Neuronal stem cell (in vitro differentiated cells): ENCODE results near the gene PPAN.

Source experiments
- DNase-seq: peaks from one replicate; pipeline ENCODE4 v3.0.0-alpha.2; 2013; ENCODE audit warnings: low spot score
- H2AFZ ChIP-seq: one replicate; pipeline ENCODE4 v1.6.1; 2013; ENCODE audit warnings: mild to moderate bottlenecking, low read length, inconsistent platforms
- H2AK5ac ChIP-seq: 2 replicates; pipeline ENCODE4 v1.6.1; 2013; ENCODE audit warnings: low read depth, mild to moderate bottlenecking, inconsistent platforms, low read length, moderate library complexity, mixed read lengths
- H2BK120ac ChIP-seq: 2 replicates; pipeline ENCODE4 v1.6.1; 2013; ENCODE audit warnings: low read depth, mild to moderate bottlenecking, inconsistent platforms, low read length, moderate library complexity, mixed read lengths
- H2BK12ac ChIP-seq: one replicate; pipeline ENCODE4 v1.6.1; 2013; ENCODE audit warnings: low read length, inconsistent platforms
- H2BK15ac ChIP-seq: 2 replicates; pipeline ENCODE4 v1.6.1; 2013; ENCODE audit warnings: mild to moderate bottlenecking, low read length, inconsistent platforms, mixed read lengths
- H2BK5ac ChIP-seq: one replicate; pipeline ENCODE4 v1.6.1; 2013; ENCODE audit warnings: inconsistent platforms, mild to moderate bottlenecking, low read length, moderate library complexity
- H3K14ac ChIP-seq: one replicate; pipeline ENCODE4 v1.6.1; 2013; ENCODE audit warnings: low read length, inconsistent platforms
- H3K18ac ChIP-seq: 2 replicates; pipeline ENCODE4 v1.6.1; 2013; ENCODE audit warnings: low read length, inconsistent platforms
- H3K23ac ChIP-seq: 2 replicates; pipeline ENCODE4 v1.6.1; 2013; ENCODE audit warnings: low read depth, mild to moderate bottlenecking, mixed read lengths, low read length, inconsistent platforms; ENCODE audit not compliant: poor library complexity
- H3K27ac ChIP-seq: replicated peaks from 3 replicates; pipeline ENCODE4 v1.5.1; 2013; ENCODE audit warnings: low read length, inconsistent platforms
- H3K27me3 ChIP-seq, 3 experiments: 2 replicates each; pipeline ENCODE4 v1.6.1; 2013; ENCODE audit warnings: low read length in 3 of 3, mild to moderate bottlenecking in 2 of 3, inconsistent platforms in 1 of 3, low read depth in 1 of 3, mixed read lengths in 1 of 3, moderate library complexity in 1 of 3; ENCODE audit not compliant: control insufficient read depth in 3 of 3, insufficient read depth in 3 of 3
- H3K36me3 ChIP-seq, 2 donors: replicated peaks in 1 of 2; 2 replicates each; pipeline ENCODE4 v1.6.1; 2013; ENCODE audit warnings: low read length in 2 of 2; ENCODE audit not compliant: control insufficient read depth in 2 of 2, insufficient read depth in 2 of 2
- H3K4ac ChIP-seq: 2 replicates; pipeline ENCODE4 v1.6.1; 2013; ENCODE audit warnings: inconsistent platforms, mild to moderate bottlenecking, low read length, moderate library complexity
- H3K4me1 ChIP-seq, 2 donors: 1 replicate in 1 of 2; 2 replicates in 1 of 2; pipeline ENCODE4 v1.6.1; 2013; ENCODE audit warnings: low read length in 2 of 2, low read depth in 1 of 2; ENCODE audit not compliant: control insufficient read depth in 2 of 2, insufficient read depth in 1 of 2
- H3K4me2 ChIP-seq: one replicate; pipeline ENCODE4 v1.6.1; 2013; ENCODE audit warnings: mild to moderate bottlenecking, low read length, inconsistent platforms; ENCODE audit not compliant: insufficient read depth, poor library complexity, severe bottlenecking
- H3K4me3 ChIP-seq, 2 donors: 2 replicates each; pipeline ENCODE4 v1.5.1; 2013; ENCODE audit warnings: low read length in 2 of 2, mild to moderate bottlenecking in 2 of 2, inconsistent platforms in 1 of 2, moderate library complexity in 1 of 2
- H3K79me1 ChIP-seq: one replicate; pipeline ENCODE4 v1.6.1; 2013; ENCODE audit warnings: low read depth, mild to moderate bottlenecking, inconsistent platforms, low read length, moderate library complexity
- H3K9ac ChIP-seq: one replicate; pipeline ENCODE4 v1.6.1; 2013; ENCODE audit warnings: mild to moderate bottlenecking, low read depth, low read length, inconsistent platforms; ENCODE audit not compliant: poor library complexity
- H3K9me3 ChIP-seq, 2 donors: replicated peaks in 1 of 2; 2 replicates each; pipeline versions ENCODE3 to v1.6.1; 2013; ENCODE audit warnings: low read length in 2 of 2, mild to moderate bottlenecking in 2 of 2, inconsistent platforms in 1 of 2, low read depth in 1 of 2, mixed read lengths in 1 of 2, moderate library complexity in 1 of 2; ENCODE audit not compliant: control insufficient read depth in 2 of 2, insufficient read depth in 1 of 2
- H4K8ac ChIP-seq: one replicate; pipeline ENCODE4 v1.6.1; 2013; ENCODE audit warnings: low read depth, mild to moderate bottlenecking, inconsistent platforms, low read length, moderate library complexity
- H4K91ac ChIP-seq: one replicate; pipeline ENCODE4 v1.6.1; 2013; ENCODE audit warnings: low read length, low read depth, mild to moderate bottlenecking, inconsistent platforms; ENCODE audit not compliant: poor library complexity
- WGBS, 2 donors: extraction: QIAGEN DNeasy Blood & Tissue Kit; methylation state at CpG; one replicate each; pipeline ENCODE4 v1.1.7; 2013; ENCODE audit warnings: missing lambda C conversion rate in 2 of 2, mixed read lengths in 1 of 2; ENCODE audit not compliant: insufficient read length in 2 of 2, insufficient replicate concordance in 1 of 2; ENCODE audit errors: extremely low coverage in 2 of 2; 5-methylcytosine and 5-hydroxymethylcytosine counted together

The PPAN gene

DNA sequence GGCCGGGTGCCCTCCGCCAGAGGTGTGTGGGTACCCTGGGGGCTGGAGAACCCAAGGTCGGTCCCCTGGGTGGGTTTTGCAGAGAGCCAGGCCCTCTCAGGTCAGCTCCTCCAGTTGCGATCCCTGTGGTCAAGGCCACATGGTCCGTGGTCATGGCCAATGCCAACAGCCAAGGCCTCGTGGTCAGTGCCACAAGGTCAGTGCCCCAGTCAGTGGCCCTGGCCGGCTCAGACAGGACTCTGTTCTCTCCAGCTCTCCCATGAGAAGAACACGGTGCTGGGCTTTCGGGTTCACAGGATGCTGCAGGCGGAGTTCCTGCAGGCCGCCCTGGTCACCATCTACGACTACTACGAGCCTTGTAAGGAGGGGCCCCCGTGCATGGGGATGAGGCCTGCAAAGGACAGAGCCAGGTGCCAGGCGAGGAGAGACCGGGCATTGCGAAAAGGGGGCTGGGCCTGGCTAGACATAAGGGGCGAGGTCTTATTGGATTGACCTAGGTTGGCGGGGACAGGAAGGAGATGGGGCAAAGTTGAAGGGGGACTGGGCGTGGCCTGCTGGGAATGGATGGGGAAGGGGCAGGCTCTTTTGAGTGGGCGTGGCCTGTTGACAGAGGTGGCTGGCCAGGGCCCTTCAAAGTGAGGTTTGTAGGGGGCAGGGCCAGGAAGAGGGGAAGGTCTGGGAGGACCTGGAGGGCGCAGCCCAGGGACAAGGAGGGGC lies 35.3 kb upstream of the PPAN start:
- H3K4me3 ChIP-seq = no peak overlapping the region
- WGBS, 2 donors = no CpG with 5 or more reads among the region's 22 CpGs
- no peak for DNase-seq

GRCh38 chr19:10074153-10074552 lies 32.0 kb upstream of the PPAN start:
- Histone ChIP-seq H2BK15ac (no peak overlapping the region), H3K4me3 (no peak overlapping the region), H4K91ac (no peak overlapping the region), H2AK5ac (no peak overlapping the region), H3K4me2 (no peak overlapping the region), H3K79me1 (peaks cover 2% of the 10 kb centered on the region), H2BK5ac (no peak overlapping the region), H2BK120ac (no peak overlapping the region), H3K14ac (no peak overlapping the region), H4K8ac (no peak overlapping the region), H3K9me3 (peaks cover 0 to 3% of the 10 kb centered on the region in 2 donors), H3K4ac (no peak overlapping the region), H3K18ac (no peak overlapping the region), H3K36me3 (no peaks in the 10 kb centered on the region), H2AFZ (no peak overlapping the region), H3K4me1 (peaks cover 0 to 2% of the 10 kb centered on the region in 2 donors), H2BK12ac (no peak overlapping the region), H3K23ac (no peak overlapping the region), H3K9ac (no peak overlapping the region), H3K27me3 (peaks cover 0 to 5% (median 0%) of the 10 kb centered on the region in 3 experiments), H3K27ac (no peak overlapping the region)
- DNase-seq = no peak
- WGBS, 2 donors = no CpG with 5 or more reads among the region's 2 CpGs

More for the DNA sequence above, 35.3 kb upstream of the PPAN start:
- Histone ChIP-seq H2AFZ (peak overlapping the region; percentile 17), H2BK5ac (no peak overlapping the region), H3K27ac (no peak overlapping the region), H3K36me3 (no peaks in the 10 kb centered on the region), H3K4ac (no peak overlapping the region), H4K8ac (no peak overlapping the region), H2AK5ac (peak overlapping the region; percentile 37), H3K18ac (peak overlapping the region; percentile 48), H2BK120ac (no peak overlapping the region), H2BK12ac (no peak overlapping the region), H2BK15ac (no peak overlapping the region), H3K9ac (no peak overlapping the region), H3K23ac (peak overlapping the region; percentile 43), H3K14ac (peak overlapping the region; percentile 38), H4K91ac (no peak overlapping the region), H3K4me2 (no peak overlapping the region), H3K79me1 (peaks cover 2% of the 10 kb centered on the region), H3K9me3 (peaks cover 0 to 3% of the 10 kb centered on the region in 2 donors), H3K27me3 (peaks cover 0 to 5% (median 1%) of the 10 kb centered on the region in 3 experiments), H3K4me1 (peaks cover 0 to 2% of the 10 kb centered on the region in 2 donors)

DNA sequence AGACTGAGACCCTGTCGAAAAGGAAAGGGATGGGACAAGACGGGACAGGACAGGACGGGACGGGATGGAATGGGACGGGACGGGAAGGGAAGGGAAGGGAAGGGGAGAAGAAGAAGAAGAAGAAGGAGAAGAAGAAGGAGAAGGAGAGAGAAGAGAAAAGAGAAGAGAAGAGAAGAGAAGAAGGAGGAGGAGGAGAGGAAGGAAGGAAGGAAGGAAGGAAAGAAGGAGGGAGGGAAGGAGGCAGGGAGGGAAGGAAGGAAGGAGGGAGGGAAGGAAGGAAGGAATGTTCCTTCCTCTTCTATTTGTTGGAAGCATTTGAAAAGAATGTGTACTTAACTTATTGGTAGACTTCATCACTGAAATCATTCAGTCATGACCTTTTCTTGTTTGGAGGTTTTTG lies 29.6 kb upstream of the PPAN start:
- 100% methylated on average over 3 of the region's 6 CpGs; no CpG with 5 or more reads in 1 of the 2 donors for WGBS, 2 donors
- no peak overlapping the region for H2BK12ac ChIP-seq
- H3K9me3 ChIP-seq = peaks cover 0 to 3% of the 10 kb centered on the region in 2 donors
- no peak overlapping the region for H3K9ac ChIP-seq
- no peak for DNase-seq
- peak overlapping the region in 1 of 2 donors; percentile 47 for H3K4me3 ChIP-seq
- H3K27ac ChIP-seq = no peak overlapping the region
- H2AK5ac ChIP-seq = no peak overlapping the region
- H2BK120ac ChIP-seq = no peak overlapping the region
- H3K4ac ChIP-seq = no peak overlapping the region
- no peak overlapping the region for H2BK15ac ChIP-seq
- H3K14ac ChIP-seq = no peak overlapping the region
- H4K8ac ChIP-seq = no peak overlapping the region
- no peak overlapping the region for H3K18ac ChIP-seq
- H3K79me1 ChIP-seq = no peaks in the 10 kb centered on the region
- no peaks in the 10 kb centered on the region for H3K4me1 ChIP-seq
- H3K4me2 ChIP-seq = no peak overlapping the region
- H2BK5ac ChIP-seq = no peak overlapping the region
- H2AFZ ChIP-seq = no peak overlapping the region
- no peaks in the 10 kb centered on the region for H3K36me3 ChIP-seq
- no peak overlapping the region for H3K23ac ChIP-seq
- no peak overlapping the region for H4K91ac ChIP-seq
- no peaks in the 10 kb centered on the region for H3K27me3 ChIP-seq

- Histone ChIP-seq H3K4me1 (no peaks in the 10 kb centered on the region), H2AK5ac (no peak overlapping the region), H3K27me3 (no peaks in the 10 kb centered on the region), H3K4ac (no peak overlapping the region), H3K27ac (no peak overlapping the region), H3K4me3 (no peak overlapping the region), H2BK15ac (no peak overlapping the region), H2BK5ac (no peak overlapping the region), H2BK12ac (no peak overlapping the region), H4K91ac (no peak overlapping the region), H4K8ac (no peak overlapping the region), H3K23ac (no peak overlapping the region), H3K4me2 (no peak overlapping the region), H2BK120ac (no peak overlapping the region), H3K9ac (no peak overlapping the region), H2AFZ (no peak overlapping the region), H3K14ac (no peak overlapping the region), H3K18ac (no peak overlapping the region), H3K79me1 (no peaks in the 10 kb centered on the region), H3K36me3 (no peaks in the 10 kb centered on the region), H3K9me3 (peaks cover 0 to 3% of the 10 kb centered on the region in 2 donors)
- DNase-seq = no peak
- WGBS, 2 donors = no CpG with 5 or more reads among the region's 8 CpGs
Measured at GRCh38 chr19:10078329-10078728, 27.8 kb upstream of the PPAN start.
